ENCODE results near the gene RUNDC3A.
"Not testable (repeated sequence)": the region's sequence is repeated elsewhere in the genome, so short reads cannot be mapped to it uniquely, and the experiment has no call there.

RUNDC3A gene

GRCh38 chr17:44359458-44360143, 51.2 kb downstream of the RUNDC3A start:
- no peak for DNase-seq (ENCODE audit: low spot score)

GRCh38 chr17:44360144-44360533, 51.7 kb downstream of the RUNDC3A start:
- no peak for DNase-seq (ENCODE audit: low spot score)

GRCh38 chr17:44360826-44361225, 52.4 kb downstream of the RUNDC3A start:
- no peak for DNase-seq (ENCODE audit: low spot score)

- DNase-seq (ENCODE audit: low spot score) = no peak
Observed at GRCh38 chr17:44361292-44362260, 53.2 kb downstream of the RUNDC3A start.

GRCh38 chr17:44362459-44362948, 54.1 kb downstream of the RUNDC3A start:
- no peak for DNase-seq (ENCODE audit: low spot score)

GRCh38 chr17:44362949-44363612, 54.7 kb downstream of the RUNDC3A start:
- no peak for DNase-seq (ENCODE audit: low spot score)

- DNase-seq (ENCODE audit: low spot score) = peak; percentile 55
Observed at GRCh38 chr17:44363613-44364159, 55.3 kb downstream of the RUNDC3A start, which contains the start of gene FAM171A2. TSS of gene FAM171A2 (minus strand) at chr17:44363853. CDS start at chr17:44363714, 139 bp downstream.

- not testable (repeated sequence) for DNase-seq (ENCODE audit: low spot score)
Observed at GRCh38 chr17:44365051-44365450, 56.6 kb downstream of the RUNDC3A start.

- no peak for DNase-seq (ENCODE audit: low spot score)
Observed at GRCh38 chr17:44367231-44367979, 59.0 kb downstream of the RUNDC3A start.
